NCI-H146 (cell line): Measurements from ENCODE around the gene SS18.
A peak's percentile ranks its signal among the peaks of the same experiment; 100 is the strongest.

Source experiments
- DNase-seq: peaks from one replicate; lab custom pipeline; 2025; lab: John Stamatoyannopoulos, UW

Gene SS18

DNA sequence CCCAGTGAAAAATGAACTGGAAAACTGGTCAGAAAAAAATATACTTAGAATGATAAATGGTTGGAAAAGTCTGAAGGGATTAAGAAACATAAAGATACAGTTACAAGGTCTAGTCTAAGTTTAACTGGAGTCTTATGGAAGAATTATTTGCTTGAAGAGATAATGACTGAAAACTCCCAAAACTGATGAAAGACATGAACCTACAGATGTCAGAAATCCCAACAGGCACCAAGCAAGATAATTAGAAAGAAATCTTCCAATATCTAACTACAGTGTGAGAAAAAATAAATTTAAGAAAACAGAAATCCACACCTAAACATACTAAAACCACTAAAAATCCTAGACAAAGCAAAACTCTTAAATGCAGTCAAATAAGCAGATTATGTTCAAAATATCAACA is 19.4 kb downstream of the SS18 start:
- DNase-seq = no peak

DNA sequence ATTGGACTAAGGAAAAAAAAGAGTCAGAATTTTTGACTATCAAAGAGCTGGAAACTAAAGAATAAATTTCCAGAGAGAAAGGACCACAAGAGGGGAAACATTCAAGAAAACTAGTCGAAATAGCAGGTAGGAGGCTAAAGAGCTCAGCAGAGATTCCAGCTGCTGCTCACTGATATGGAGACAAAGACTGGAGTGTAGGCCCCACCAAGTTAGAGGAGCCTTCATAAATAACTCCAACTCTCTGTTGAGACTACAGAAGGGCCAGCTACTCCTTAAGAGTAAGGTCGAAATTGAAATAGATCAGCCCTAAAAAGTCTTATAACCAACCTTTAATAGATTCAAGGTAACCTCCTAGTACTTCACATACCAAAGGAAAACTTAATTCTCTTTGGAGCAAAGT is 31.1 kb downstream of the SS18 start:
- DNase-seq = no peak

DNA sequence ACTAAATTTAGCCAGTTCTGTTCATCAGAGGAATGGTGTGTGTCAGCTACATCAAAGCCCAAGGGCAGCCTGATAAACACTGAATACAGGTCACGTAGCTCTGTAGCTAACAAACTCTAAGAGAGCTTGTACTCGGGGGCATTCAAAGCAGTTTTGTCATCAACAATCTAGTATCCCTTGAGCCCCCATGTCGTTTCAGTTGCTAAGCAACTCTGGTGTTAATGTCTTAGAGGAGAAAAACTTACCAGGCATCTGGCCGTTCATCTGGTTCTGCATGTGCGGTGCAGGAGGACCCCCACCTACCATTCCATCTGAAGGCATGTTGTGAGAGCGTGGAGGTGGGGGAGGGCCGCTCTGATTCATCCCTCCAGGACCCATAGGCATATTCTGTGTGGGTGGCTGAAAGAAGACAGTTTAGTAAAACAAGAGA is 33.1 kb downstream of the SS18 start:
- no peak for DNase-seq

DNA sequence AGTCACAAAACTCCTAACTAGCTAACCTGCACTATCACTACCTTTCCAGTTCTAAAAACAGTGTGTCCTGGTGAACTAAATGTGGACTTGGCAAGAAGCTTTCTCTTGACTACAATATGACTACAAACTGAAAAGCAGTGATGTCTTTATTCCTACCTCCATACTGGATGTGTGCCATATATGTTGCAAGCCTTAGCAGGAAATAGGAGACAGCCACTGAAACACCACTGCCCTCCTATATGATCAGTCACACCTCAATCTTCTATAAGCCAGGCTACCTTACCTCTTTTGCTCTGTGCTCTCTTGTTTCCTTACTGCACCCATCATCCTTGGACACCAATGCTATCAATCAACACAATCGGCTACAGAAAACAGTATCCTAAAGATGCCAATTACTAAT is 34.1 kb downstream of the SS18 start:
- no peak for DNase-seq

DNA sequence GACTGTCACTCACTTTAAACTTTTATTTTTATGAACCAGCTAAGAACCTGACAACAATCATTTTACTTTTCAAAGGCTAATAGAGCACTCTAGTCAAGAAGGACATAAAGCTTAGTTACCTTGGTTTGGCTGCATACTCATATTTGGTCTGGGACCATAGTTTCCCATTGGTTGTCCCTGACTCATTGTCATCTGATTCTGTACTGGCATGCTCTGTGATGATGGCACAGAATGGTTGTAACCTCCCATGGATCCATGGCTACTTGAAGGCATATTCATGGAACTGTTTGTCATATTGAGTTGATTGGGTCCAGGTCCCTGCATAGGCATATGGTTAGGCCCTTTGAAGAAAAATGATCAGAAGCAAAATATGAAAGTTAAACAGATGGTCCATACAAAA is 37.9 kb downstream of the SS18 start:
- no peak for DNase-seq

DNA sequence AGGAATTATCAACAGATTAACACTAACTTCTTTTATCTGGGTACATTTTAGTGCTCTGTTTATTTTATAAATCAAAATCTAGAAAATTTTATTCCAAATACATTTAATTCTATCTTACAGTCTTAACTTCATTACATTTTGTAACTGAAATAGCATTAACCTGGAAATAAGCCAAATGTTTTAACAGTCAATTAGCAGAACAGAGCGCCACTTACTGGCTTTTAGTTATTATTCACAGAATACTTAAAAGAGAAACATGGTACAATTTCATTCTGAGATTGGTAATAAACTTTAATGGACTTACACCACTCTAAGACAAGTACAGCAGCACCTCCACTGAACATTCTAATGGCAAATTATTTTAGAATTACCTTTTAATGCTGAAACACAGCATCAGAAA is 38.6 kb downstream of the SS18 start:
- no peak for DNase-seq

DNA sequence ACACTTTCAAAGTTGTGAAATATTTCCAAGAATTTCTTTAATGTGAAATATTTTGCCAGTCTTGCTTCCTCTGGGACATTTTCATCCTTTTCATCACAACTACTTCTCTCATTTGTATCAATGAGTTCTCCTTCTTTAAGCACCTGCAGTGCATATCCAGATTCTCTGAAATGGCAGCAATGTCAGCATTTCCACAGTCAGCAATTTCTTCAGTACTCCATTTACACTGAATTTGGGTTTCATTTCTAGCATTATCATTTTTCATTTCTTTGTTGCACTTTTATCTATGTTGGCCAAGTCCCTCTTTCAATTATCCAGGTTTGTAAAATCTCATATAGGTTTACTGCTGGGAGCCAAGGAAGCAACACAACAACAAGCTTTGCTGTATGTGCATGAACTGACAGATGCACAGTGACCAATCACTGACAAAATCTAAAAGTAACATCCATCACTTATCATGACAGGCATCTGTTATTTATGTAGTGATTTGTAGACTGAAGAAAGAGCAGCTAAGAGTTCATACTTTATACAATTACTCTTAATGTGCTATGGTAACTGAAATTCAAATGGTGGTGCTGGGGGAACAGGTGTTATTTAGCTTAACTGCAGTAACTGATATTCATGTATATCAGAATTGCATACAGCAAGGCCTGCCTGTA is 43.9 kb downstream of the SS18 start:
- no peak for DNase-seq

DNA sequence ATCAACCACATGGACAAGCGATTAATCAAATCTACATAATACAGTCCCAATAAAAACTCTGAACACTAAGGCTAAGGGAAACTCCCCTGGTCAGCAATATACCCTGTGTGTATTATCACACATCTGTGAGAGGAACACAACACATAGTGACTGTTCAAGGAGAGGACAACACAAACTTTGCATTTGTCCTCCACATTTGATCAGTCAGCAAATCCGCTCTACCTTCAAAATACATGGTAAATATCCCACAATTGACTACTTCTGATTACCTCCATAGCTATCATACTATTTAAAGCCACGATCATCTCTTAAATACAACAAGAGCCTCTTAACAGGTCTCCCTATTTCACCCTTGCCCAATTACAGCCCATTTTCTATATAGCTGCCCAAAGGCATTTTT is 45.6 kb downstream of the SS18 start:
- DNase-seq = no peak

DNA sequence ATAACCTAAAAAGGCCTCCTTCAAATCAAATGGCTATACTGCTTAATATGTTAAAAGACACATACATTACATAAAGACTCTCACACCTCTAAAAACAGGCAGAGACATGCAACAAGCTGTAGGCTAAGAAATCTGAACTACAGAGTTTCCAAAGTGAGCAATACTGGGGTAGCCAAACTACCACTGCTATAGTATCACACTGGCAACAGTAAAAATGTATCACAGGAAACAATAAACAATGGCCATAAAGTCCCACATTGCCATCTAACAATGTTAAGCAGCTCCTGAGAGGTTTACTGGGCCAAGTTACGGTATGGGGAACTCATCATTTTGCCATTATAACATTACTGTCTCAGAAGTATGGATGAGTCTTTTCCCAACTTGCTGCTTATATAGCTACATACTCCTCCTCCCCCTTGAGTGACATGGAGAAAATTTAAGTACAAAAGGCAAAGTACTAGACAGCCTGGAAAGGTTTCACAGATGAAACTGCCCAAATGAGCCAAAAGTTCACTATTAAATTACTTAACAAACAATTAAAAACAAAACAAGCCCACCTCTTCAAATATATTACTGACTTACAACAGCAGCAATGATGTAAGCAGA is 50.3 kb downstream of the SS18 start:
- no peak for DNase-seq

DNA sequence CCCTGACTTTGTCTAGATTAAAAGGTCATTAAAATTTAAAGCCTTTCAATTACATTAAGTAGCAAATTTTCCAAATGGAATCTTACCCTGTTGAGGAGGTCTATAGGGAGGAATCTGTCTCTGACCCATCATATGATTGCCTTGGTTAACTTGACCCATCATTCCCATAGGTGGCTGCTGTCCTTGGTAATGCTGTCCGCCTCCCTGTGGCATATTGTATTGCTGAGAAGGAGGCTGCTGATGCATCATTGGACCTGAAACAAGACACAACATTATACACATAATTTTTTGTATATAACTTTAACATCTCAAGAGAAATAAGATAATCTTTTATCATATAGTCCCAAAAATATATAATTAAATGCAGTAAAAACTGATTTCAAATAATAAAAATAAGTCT is 51.2 kb downstream of the SS18 start:
- DNase-seq = no peak

DNA sequence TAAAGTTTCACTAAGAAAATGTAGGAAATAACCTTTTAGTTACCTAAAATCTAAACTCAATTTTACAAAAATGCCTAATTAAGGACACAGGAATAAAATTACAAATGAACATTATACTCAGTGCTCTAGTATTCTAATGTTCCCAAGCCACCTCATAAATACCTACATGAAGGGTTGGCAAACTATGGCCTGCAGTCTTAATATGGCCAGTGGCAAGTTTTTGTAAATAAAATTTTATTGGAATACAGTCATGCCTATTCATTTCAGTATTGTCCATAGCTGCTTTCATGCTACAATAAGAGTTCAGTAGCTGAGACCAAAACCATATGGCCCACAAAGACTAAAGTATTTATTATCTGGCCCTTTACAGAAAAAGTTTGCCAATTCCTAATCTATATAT is 53.8 kb downstream of the SS18 start:
- DNase-seq = no peak

DNA sequence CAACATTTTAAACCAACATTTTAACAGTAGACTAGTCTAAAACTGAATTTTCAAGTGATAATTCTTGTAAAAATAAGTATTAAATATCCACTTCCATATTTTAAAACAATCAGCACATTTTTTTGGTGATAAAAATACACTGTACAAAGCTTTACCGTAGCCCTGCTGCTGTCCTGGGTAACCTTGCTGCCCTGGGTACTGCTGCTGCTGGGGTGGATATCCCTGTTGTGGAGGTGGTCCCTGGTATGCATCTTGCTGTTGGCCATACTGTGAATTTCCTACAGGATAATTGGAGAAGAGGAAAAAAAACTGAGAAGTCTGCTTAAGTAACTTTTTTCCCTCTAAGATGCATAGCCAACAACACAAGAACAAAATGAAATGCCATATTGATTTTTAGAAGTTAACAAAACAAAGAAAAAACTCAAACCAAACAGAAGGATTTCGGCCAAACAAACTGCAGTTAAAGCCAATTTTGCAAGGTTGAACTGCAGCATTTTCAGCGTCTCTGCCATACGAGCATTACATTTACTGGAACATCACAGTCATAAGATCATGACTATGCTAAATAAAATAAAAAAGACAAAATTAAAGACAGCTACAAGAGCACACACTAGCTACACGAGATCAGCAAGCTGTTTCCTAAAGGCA is 55.4 kb downstream of the SS18 start:
- no peak for DNase-seq

DNA sequence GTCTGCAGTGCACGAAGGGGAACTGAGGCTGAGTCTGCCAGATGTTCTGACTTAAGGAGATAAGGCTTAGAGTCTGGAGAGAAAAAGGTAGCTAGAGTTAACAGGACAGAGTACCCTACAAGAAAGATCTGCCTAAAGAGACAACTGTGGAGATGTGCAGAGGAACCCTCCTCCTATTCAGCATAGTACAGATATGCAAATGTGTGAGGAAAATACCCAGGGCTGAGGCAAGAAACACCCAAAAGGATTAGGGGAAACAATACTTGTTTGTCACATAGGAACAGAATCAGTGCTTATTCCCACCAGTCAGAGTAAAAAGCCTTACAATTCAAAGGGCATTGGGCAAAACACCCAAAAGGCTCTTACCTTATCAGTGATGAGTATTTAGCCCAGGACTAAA is 67.8 kb downstream of the SS18 start:
- DNase-seq = no peak

DNA sequence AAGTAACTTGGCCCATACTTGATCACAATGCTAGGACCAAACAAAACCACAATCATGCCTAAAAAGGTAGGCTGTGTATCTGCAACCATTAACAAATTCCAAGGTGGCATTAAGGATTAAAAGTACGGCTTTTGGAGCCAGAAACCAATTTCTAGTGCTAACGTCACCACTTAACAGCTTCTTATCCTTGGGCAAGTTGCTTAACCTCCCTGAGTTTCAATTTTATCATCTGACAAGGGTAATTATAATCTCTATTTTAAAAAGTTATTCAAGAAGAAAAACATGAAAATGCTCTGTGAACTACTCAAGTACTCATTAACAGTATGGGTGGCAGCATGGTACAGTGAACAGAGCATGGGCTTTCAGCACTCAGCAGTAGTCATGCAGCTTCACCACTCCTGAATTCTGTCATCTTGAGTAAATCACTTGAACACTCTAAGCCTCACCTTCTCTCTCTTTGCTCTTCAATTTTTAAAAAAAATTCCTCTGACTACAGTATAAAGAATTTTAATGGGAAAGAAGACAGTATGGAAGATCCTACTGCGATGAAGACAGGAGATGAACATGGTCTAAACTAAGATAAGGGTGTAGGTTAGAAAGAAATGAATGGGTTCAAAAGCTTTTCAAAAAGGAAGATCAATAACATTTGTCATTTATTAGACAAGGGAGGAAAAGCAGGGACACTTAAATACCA is 69.2 kb downstream of the SS18 start:
- no peak for DNase-seq

DNA sequence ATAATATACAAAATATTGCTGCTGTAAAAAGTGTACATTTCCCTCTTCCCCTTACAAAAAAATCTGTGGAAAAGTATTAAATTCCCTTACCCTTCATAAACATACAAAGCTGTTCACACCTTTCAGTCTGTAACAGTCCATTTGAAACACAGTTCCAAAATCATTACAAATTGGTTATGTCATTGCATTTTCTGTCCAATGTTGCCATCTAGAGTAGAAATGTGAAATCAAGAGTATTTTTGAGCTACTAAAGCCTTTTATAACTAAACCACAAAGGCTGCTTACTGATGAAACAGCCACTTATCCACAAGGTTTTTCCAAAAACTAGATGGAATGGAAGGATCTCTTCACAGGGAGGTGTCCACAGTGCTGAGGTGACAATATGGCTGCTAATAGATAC is 72.5 kb downstream of the SS18 start:
- DNase-seq = no peak

DNA sequence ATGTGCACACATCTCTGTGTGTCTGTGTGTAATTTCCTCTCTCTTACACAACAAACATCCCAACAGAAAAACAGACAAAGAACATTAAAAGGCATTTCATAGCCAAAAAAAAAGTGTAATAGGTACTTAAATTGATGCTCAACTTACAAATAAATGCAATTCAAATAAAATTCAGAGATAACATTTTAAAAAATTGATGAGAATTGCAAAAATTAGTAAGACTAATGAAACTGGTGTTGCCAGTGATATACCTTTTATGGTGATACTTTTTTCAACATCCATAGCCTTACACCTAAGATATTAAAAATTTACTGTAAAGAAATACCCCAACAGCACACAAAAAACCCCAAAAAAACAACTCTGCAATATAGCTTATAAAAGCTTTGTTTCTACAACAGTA is 76.0 kb downstream of the SS18 start:
- DNase-seq = no peak

DNA sequence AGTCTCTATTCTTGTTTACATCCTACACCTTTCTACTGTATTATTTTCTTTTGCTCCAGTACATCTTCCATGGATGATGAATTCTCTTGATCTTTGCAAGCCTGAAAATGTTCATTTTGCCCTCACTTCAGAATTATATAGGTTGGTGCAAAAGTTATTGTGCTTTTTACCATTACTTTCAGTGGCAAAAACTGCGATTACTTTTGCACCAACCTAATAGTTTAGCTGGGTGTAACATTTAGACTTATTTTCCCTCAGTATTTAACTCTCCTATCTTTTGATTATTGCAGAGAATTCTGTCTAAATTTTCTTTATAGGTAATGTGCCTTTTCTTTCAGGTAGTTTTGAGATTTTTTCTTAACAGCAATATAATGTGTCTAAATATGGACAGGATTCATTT is 81.8 kb downstream of the SS18 start:
- DNase-seq = no peak

DNA sequence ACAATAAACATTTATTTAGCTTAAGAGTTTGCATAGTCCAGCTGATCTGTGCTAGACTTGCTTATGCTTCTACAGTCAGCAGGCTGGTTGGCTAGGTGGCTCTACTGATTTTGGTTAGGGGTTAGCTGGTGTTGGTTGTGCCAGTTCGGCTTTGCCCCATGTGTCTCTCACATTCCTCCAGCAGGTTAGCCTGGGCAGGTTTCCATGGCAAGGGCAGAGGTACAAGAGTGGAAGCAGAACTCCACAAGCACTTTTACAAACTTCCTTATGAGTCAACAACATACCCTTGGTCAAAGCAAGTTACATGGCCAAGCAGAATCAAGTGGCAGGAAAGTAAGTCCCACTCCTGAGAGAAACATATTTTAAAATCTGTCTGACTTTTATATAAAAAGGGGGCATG is 82.3 kb downstream of the SS18 start:
- no peak for DNase-seq

DNA sequence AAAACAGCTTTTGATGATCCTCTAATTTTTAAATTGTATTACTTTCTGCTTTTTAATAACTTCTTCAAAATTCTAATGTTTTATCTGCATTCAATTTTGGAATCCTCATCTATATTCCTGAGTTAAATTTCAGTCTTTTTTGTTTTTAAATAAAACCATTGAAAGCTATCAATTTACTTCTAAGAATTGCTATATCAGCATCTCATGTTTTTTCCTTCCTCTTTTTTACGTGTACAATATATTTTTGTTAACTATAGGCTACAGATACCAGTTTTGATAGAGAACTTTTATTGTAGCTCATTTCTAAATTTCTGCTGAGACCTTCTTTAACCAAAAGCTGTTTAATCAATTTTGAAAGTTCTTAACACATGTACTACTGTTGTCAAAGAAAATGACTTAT is 84.5 kb downstream of the SS18 start:
- no peak for DNase-seq

DNA sequence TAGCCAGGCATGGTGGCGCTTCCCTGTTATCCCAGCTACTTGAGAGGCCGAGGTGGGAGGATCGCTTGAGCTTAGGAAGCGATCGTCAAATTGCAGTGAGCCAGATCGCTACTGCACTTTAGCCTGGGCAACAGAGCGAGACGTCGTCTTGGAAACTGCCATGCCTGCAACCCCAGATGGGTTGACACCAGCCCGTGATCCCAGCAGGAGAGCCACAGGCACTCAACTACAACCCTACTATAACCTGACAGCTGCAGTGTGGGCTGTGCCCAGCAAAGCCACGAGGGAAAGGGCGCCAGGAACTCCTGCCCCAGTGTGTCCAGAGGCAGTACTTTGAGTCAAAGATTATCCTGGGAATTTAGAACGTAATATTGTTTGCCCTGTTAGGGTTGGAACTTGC is 85.6 kb downstream of the SS18 start:
- no peak for DNase-seq

DNA sequence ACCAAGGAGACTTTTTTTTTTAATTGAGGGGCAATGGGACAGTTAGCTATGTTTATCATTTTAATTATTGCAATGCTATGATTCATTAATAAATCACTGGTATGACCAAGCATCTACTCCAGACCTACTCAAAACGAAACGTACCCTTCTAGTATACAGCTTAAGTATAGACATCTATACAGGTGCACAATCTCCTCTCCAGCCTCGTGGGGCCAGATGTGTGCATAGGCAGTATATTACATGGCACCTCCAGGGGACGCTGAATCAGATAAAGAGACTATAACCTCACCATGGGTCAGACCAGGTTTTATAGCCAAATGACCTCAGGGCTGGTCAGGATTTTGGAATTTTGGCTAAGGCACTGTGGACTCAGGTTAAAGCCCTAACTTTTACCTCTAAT is 86.6 kb downstream of the SS18 start:
- DNase-seq = peak; percentile 2

DNA sequence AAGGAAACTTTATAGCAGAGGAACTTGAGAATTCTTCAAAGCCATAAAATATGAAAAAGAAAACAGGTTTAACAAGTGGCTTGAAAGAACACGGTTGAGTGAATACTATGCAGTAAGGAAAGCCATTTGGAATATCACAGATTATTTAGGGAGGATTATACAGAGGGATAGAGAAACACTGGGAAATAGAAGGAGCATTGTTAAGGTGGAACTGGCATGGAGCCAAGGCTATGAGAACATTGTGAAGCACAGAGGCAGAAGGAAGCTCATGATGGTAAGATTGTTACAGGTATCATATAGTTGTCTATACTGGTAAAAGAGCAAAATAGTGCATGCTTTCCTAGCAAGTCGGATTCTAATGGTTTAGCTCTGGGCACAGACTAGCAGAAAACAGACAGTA is 87.1 kb downstream of the SS18 start:
- DNase-seq = no peak

DNA sequence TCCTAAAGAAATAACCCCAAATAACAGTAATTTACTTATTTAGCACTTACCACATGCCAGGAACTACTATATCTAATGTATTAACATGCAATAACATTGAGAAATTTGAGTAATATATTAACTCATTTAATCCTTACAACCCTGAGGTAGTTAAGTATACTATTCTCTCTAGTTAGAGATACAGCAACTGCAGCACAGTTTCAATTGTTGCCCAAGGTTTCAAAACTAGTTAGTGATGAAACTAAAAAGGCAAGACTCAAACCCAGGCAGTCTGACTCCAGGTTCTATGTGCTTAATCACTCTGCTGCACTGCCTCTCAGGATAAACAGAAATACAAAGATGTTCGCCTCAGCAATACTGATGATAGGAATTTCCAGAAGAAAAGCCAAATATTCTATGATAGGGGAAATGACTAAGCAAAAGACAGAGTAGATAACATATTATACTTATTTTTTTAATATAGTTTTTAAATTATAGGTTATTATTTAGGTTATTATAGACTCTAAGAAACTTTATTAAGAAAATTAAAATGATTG is 88.0 kb downstream of the SS18 start:
- no peak for DNase-seq
